ENCODE data around the gene GASK1A.

DNA sequence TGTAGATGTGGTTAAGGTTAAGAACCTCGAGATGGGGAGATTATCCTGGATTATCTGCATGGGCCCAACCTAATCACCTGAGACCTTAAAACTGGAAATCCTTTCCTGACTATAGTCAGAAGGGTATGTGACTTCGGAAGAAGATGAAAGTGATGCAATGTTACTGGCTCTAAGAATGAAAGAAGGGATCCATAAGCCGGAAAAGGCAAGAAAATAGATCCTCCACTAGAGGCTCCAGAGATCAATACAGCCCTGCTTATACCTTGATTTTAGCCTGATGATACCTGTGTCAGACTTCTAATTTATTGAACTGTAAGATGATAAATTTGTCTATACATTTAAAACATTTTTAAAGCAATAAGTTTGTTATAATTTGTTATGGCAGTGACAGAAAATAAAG is 21.5 kb upstream of the GASK1A start:
- TF ChIP-seq CTCF (IDR thresholded peaks at IDR 0.05; ENCODE audit: insufficient read depth, low read length, poor library complexity, severe bottlenecking), result no peak
- no peak for TF ChIP-seq EZH2phosphoT487 (conservative IDR thresholded peaks at IDR 0.05; ENCODE audit: low read length)

Data from SU-DHL-6 (cell line).